ENCODE measurements around the gene CTXN3.

DNA sequence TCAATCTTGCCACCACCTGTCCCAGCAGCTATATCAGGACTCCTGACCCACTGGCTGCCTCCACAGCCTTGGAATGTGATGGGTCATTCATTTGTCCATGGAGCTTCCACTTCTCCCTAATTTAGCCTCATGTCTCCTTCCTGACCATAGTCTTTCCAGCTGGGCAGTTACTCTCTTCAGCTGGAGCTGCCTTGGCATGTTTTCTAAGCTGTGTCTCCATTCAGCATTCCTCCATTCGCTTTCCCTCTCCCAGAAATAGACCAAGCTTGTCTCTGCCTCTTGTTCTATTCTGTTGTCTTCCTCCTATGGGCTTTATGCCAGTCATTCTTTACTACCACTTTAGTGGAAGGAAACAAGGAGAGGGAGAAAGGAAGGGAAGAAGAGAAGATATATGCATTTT is 5.3 kb upstream of the CTXN3 start:
- TF ChIP-seq, protein P1, sequence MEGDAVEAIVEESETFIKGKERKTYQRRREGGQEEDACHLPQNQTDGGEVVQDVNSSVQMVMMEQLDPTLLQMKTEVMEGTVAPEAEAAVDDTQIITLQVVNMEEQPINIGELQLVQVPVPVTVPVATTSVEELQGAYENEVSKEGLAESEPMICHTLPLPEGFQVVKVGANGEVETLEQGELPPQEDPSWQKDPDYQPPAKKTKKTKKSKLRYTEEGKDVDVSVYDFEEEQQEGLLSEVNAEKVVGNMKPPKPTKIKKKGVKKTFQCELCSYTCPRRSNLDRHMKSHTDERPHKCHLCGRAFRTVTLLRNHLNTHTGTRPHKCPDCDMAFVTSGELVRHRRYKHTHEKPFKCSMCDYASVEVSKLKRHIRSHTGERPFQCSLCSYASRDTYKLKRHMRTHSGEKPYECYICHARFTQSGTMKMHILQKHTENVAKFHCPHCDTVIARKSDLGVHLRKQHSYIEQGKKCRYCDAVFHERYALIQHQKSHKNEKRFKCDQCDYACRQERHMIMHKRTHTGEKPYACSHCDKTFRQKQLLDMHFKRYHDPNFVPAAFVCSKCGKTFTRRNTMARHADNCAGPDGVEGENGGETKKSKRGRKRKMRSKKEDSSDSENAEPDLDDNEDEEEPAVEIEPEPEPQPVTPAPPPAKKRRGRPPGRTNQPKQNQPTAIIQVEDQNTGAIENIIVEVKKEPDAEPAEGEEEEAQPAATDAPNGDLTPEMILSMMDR (IDR thresholded peaks at IDR 0.05): no peak
- TF ChIP-seq POLR2A (IDR thresholded peaks at IDR 0.05): no peak

All from prostate gland (tissue), 2 donors.